H1 (cell line): Measurements from ENCODE around the gene MIF4GD. TPM values are rescaled to one million over a fixed set of nuclear protein-coding genes. Genes with fewer than 3 reads are reported as not detected.

Source experiments
- CTCF ChIA-PET: fragments of 300-600 bp; sonication (Branson Sonifier 250); formaldehyde crosslinking; loops from one replicate; lab custom pipeline; 2021; ENCODE audit not compliant: partially characterized antibody; lab: Charles Lee
- POLR2A ChIA-PET: fragments of 300-600 bp; sonication (Branson Sonifier 250); formaldehyde crosslinking; loops from one replicate; lab custom pipeline; 2021; ENCODE audit warnings: inconsistent platforms; ENCODE audit not compliant: partially characterized antibody; lab: Charles Lee
- DNase-seq, 2 experiments: peaks; one replicate each; pipeline versions ENCODE4 v3.0.0 to v3.0.0-alpha.2; 2010 to 2022; ENCODE audit warnings: low spot score in 2 of 2, low read depth in 1 of 2, mixed read lengths in 1 of 2
- FAIRE-seq: peaks from 2 replicates; lab custom pipeline; 2011; peaks lifted over from hg19 to GRCh38; lab: Jason Lieb, UNC
- H2AFZ ChIP-seq: 2 replicates; pipeline ENCODE4 v1.8.1; 2012; ENCODE audit warnings: low read length, inconsistent platforms
- H2AK5ac ChIP-seq: 2 replicates; pipeline ENCODE4 v1.6.1; 2013; ENCODE audit warnings: low read depth, low read length
- H2BK120ac ChIP-seq: replicated peaks from 2 replicates; pipeline ENCODE3; 2013; ENCODE audit warnings: low read depth, low read length, inconsistent platforms
- H2BK12ac ChIP-seq: 2 replicates; pipeline ENCODE4 v1.6.1; 2013; ENCODE audit warnings: low read depth, low read length
- H2BK15ac ChIP-seq: 2 replicates; pipeline ENCODE4 v1.6.1; 2013; ENCODE audit warnings: low read length
- H2BK20ac ChIP-seq: 2 replicates; pipeline ENCODE4 v1.6.1; 2013; ENCODE audit warnings: low read length
- H2BK5ac ChIP-seq: 2 replicates; pipeline ENCODE4 v1.6.1; 2013; ENCODE audit warnings: low read depth, low read length
- H3K14ac ChIP-seq: 2 replicates; pipeline ENCODE4 v1.6.1; 2013; ENCODE audit warnings: inconsistent platforms; ENCODE audit not compliant: insufficient read length
- H3K18ac ChIP-seq: 2 replicates; pipeline ENCODE4 v1.6.1; 2013; ENCODE audit warnings: low read length; ENCODE audit errors: extremely low read depth
- H3K23ac ChIP-seq: 2 replicates; pipeline ENCODE4 v1.6.1; 2013; ENCODE audit warnings: inconsistent platforms; ENCODE audit not compliant: insufficient read length
- H3K23me2 ChIP-seq: 2 replicates; pipeline ENCODE4 v1.6.1; 2013; ENCODE audit warnings: low read depth, low read length
- H3K27ac ChIP-seq: 2 replicates; pipeline ENCODE4 v1.6.1; 2011; ENCODE audit warnings: low read depth, low read length, inconsistent platforms
- H3K27me3 ChIP-seq, 4 experiments: replicated peaks in 1 of 4; 1 replicate in 1 of 4; 2 replicates in 3 of 4; pipeline versions ENCODE4 v1.6.1 to v1.8.1; 2011 to 2013; ENCODE audit warnings: low read length in 3 of 4, mild to moderate bottlenecking in 3 of 4, inconsistent platforms in 2 of 4, mixed read lengths in 2 of 4, moderate library complexity in 1 of 4; ENCODE audit not compliant: control insufficient read depth in 3 of 4, insufficient read depth in 3 of 4; ENCODE audit errors: extremely low read depth in 1 of 4
- H3K36me3 ChIP-seq, 4 experiments: 2 replicates each; pipeline versions ENCODE4 v1.6.1 to v1.8.1; 2011 to 2013; ENCODE audit warnings: mild to moderate bottlenecking in 4 of 4, low read length in 3 of 4, moderate library complexity in 2 of 4, control low read depth in 1 of 4, inconsistent platforms in 1 of 4; ENCODE audit not compliant: insufficient read depth in 4 of 4, control insufficient read depth in 2 of 4
- H3K4ac ChIP-seq: replicated peaks from 2 replicates; pipeline ENCODE3; 2013; ENCODE audit warnings: low read length, low read depth, mixed read lengths, inconsistent platforms; ENCODE audit not compliant: insufficient read length
- H3K4me1 ChIP-seq, 4 experiments: replicated peaks in 1 of 4; 1 replicate in 1 of 4; 2 replicates in 3 of 4; pipeline versions ENCODE4 v1.6.1 to v1.8.1; 2011 to 2013; ENCODE audit warnings: low read length in 3 of 4, inconsistent platforms in 2 of 4, mixed read lengths in 1 of 4; ENCODE audit not compliant: insufficient read depth in 4 of 4, control insufficient read depth in 3 of 4
- H3K4me2 ChIP-seq, 2 experiments: 2 replicates each; pipeline versions ENCODE4 v1.6.1 to v1.8.1; 2011 to 2013; ENCODE audit warnings: low read depth in 2 of 2, low read length in 2 of 2, control low read depth in 1 of 2, inconsistent platforms in 1 of 2, mild to moderate bottlenecking in 1 of 2; ENCODE audit not compliant: insufficient read depth in 1 of 2
- H3K4me3 ChIP-seq, 4 experiments: fragments of 200-600, 300-600 bp in 1 of 4; sonication (generic), shearing (Covaris generic), sonication (Bioruptor Twin) in 1 of 4; 2 replicates each; pipeline versions ENCODE4 v1.5.1 to v1.8.1; 2011 to 2016; ENCODE audit warnings: low read length in 4 of 4, low read depth in 3 of 4, control low read depth in 2 of 4, inconsistent platforms in 2 of 4, mild to moderate bottlenecking in 2 of 4, mixed read lengths in 1 of 4, moderate library complexity in 1 of 4; ENCODE audit not compliant: insufficient read depth in 2 of 4; ENCODE audit errors: extremely low read depth in 1 of 4
- H3K56ac ChIP-seq: replicated peaks from 2 replicates; pipeline ENCODE3; 2013; ENCODE audit warnings: low read depth, mild to moderate bottlenecking, mixed read lengths, low read length, inconsistent platforms; ENCODE audit not compliant: insufficient read length
- H3K79me1 ChIP-seq: 2 replicates; pipeline ENCODE4 v1.6.1; 2013; ENCODE audit warnings: low read depth, low read length, control low read depth
- H3K79me2 ChIP-seq, 2 experiments: 2 replicates each; pipeline versions ENCODE4 v1.6.1 to v1.8.1; 2012 to 2013; ENCODE audit warnings: low read length in 2 of 2, mild to moderate bottlenecking in 2 of 2, inconsistent platforms in 1 of 2; ENCODE audit not compliant: insufficient read depth in 2 of 2, control insufficient read depth in 1 of 2
- H3K9ac ChIP-seq, 4 experiments: replicated peaks in 1 of 4; 1 replicate in 1 of 4; 2 replicates in 3 of 4; pipeline versions ENCODE4 v1.6.1 to v1.8.1; 2011 to 2013; ENCODE audit warnings: low read depth in 3 of 4, low read length in 3 of 4, control low read depth in 2 of 4, mild to moderate bottlenecking in 2 of 4, moderate library complexity in 2 of 4, inconsistent platforms in 1 of 4; ENCODE audit errors: extremely low read depth in 1 of 4
- H3K9me3 ChIP-seq, 2 experiments: 2 replicates each; pipeline versions ENCODE4 v1.6.1 to v1.8.1; 2012 to 2013; ENCODE audit warnings: mild to moderate bottlenecking in 2 of 2, moderate library complexity in 2 of 2, control low read depth in 1 of 2, inconsistent platforms in 1 of 2, low read depth in 1 of 2, low read length in 1 of 2, mixed read lengths in 1 of 2; ENCODE audit not compliant: insufficient read depth in 2 of 2
- H4K20me1 ChIP-seq, 2 experiments: replicated peaks in 1 of 2; 2 replicates each; pipeline versions ENCODE3 to v1.8.1; 2011 to 2013; ENCODE audit warnings: inconsistent platforms in 2 of 2, low read length in 2 of 2, mild to moderate bottlenecking in 1 of 2; ENCODE audit not compliant: insufficient read depth in 2 of 2, control insufficient read depth in 1 of 2
- H4K5ac ChIP-seq: 2 replicates; pipeline ENCODE4 v1.6.1; 2013; ENCODE audit warnings: low read length, low read depth, mixed read lengths, inconsistent platforms; ENCODE audit not compliant: insufficient read length
- H4K8ac ChIP-seq: 2 replicates; pipeline ENCODE4 v1.8.0; 2013; ENCODE audit warnings: mild to moderate bottlenecking, moderate library complexity, low read length, inconsistent platforms; ENCODE audit not compliant: insufficient read depth; ENCODE audit errors: extremely low read depth
- H4K91ac ChIP-seq: replicated peaks from 2 replicates; pipeline ENCODE3; 2013; ENCODE audit warnings: low read length, mixed read lengths, inconsistent platforms; ENCODE audit not compliant: insufficient read length
- CTBP2 ChIP-seq: IDR thresholded peaks from 2 replicates; pipeline ENCODE4 v1.7.0; 2011; ENCODE audit warnings: borderline replicate concordance, mild to moderate bottlenecking, moderate library complexity, mixed read lengths, low read length; ENCODE audit not compliant: insufficient read depth, insufficient read length
- EZH2 ChIP-seq: fragments of 200-600 bp; sonication (generic); IDR thresholded peaks from 2 replicates; pipeline ENCODE4 v1.7.1; 2012; ENCODE audit warnings: low read depth, mild to moderate bottlenecking, moderate library complexity, low read length, inconsistent platforms; ENCODE audit not compliant: severe bottlenecking
- HDAC2 ChIP-seq, 2 experiments: fragments of 300-600 bp in 1 of 2; sonication (generic) in 1 of 2; IDR thresholded peaks; 2 replicates each; pipeline ENCODE4 v1.6.1; 2011 to 2012; ENCODE audit warnings: low read depth in 2 of 2, low read length in 2 of 2, mild to moderate bottlenecking in 2 of 2, moderate library complexity in 2 of 2, borderline replicate concordance in 1 of 2, inconsistent platforms in 1 of 2
- JUN ChIP-seq: IDR thresholded peaks from 2 replicates; pipeline ENCODE4 v1.6.1; 2011; ENCODE audit warnings: low read depth, mild to moderate bottlenecking, improper control_type of control experiment, low read length
- KDM1A ChIP-seq: fragments of 200-600, 300-600 bp; sonication (generic); IDR thresholded peaks from 2 replicates; pipeline ENCODE4 v1.7.1; 2016; ENCODE audit warnings: mild to moderate bottlenecking, low read length, borderline replicate concordance
- RBBP5 ChIP-seq: IDR thresholded peaks from 2 replicates; pipeline ENCODE4 v1.7.1; 2012; ENCODE audit warnings: low read depth, mild to moderate bottlenecking, inconsistent platforms, low read length, moderate library complexity, borderline replicate concordance
- RFX5 ChIP-seq: IDR thresholded peaks from 2 replicates; pipeline ENCODE4 v1.6.1; 2011; ENCODE audit warnings: low read depth, low read length, improper control_type of control experiment, borderline replicate concordance
- SIRT6 ChIP-seq: IDR thresholded peaks from one replicate; pipeline ENCODE4 v1.7.1; 2012; ENCODE audit warnings: low read length, inconsistent platforms
- SUZ12 ChIP-seq: fragments of 200-600 bp; sonication (generic); IDR thresholded peaks from 2 replicates; pipeline ENCODE4 v1.6.1; 2012; ENCODE audit warnings: mild to moderate bottlenecking, inconsistent platforms, low read length, moderate library complexity, mixed read lengths
- TAF7 ChIP-seq: optimal IDR thresholded peaks from 2 replicates; pipeline ENCODE3; 2011; ENCODE audit warnings: low read depth, mild to moderate bottlenecking, inconsistent platforms, low read length, moderate library complexity, borderline replicate concordance
- TBP ChIP-seq: IDR thresholded peaks from 2 replicates; pipeline ENCODE4 v1.6.1; 2011; ENCODE audit warnings: low read depth, low read length, improper control_type of control experiment
- TCF12 ChIP-seq: IDR thresholded peaks from 2 replicates; pipeline ENCODE4 v1.6.1; 2011; ENCODE audit warnings: low read depth, mild to moderate bottlenecking, low read length
- WGBS, 2 experiments: shearing (Covaris generic) in 1 of 2; methylation state at CpG; one replicate each; pipeline versions ENCODE4 v1.1.6 to v1.1.7; 2013 to 2015; ENCODE audit warnings: low lambda C conversion rate in 2 of 2, mixed read lengths in 2 of 2, inconsistent platforms in 1 of 2, low coverage in 1 of 2, missing lambda C conversion rate in 1 of 2; ENCODE audit not compliant: insufficient replicate concordance in 2 of 2, insufficient coverage in 1 of 2, insufficient read length in 1 of 2; ENCODE audit errors: extremely low coverage in 1 of 2, missing lambda C conversion rate in 1 of 2; 5-methylcytosine and 5-hydroxymethylcytosine counted together
- polyA plus RNA-seq, 7 experiments: library from polyadenylated mRNA; depleted of rRNA in 3 of 7; stranded (reverse) in 5 of 7; unstranded in 2 of 7; fragments of >200 nt in 5 of 7; fragments of 200-250 nt in 2 of 7; gene quantifications; 1 replicate in 5 of 7; 2 replicates in 1 of 7; 4 replicates in 1 of 7; pipeline versions ENCODE4 v1.2.1 to v1.2.3, GENCODE V29; 2011 to 2013; ENCODE audit warnings: missing spikeins in 2 of 7, mixed read lengths in 2 of 7
- total RNA-seq: library from RNA; stranded (reverse); fragmentation: NEBNext Ultra II Directional; extraction: Animal tissue kit (Norgen Biotek cat#: 25700); gene quantifications from 2 replicates; pipeline ENCODE4 v1.2.1, GENCODE V29; 2021

The MIF4GD gene
- total and polyA plus RNA-seq, 2 of the 8 experiments (the other 6 are each of a cell fraction or from before 2014, with no cell fraction given): 16.1 to 51.1 TPM

- Histone ChIP-seq H4K91ac (no peak overlapping the region), H3K79me1 (peaks cover 8% of the 10 kb centered on the region), H2BK15ac (no peak overlapping the region), H3K23ac (no peak overlapping the region), H3K4me1 (peaks cover 0 to 7% (median under 1%) of the 10 kb centered on the region in 4 experiments; a peak in 3 of 7 replicates), H3K36me3 (no peaks in the 10 kb centered on the region), H3K14ac (no peak overlapping the region), H3K4ac (no peak overlapping the region), H2BK20ac (no peak overlapping the region), H3K18ac (no peak overlapping the region), H2BK5ac (no peak overlapping the region), H3K9me3 (no peaks in the 10 kb centered on the region), H4K5ac (no peak overlapping the region), H3K4me3 (no peak overlapping the region), H3K23me2 (no peaks in the 10 kb centered on the region), H2AK5ac (no peak overlapping the region), H3K4me2 (no peak overlapping the region), H3K79me2 (peaks cover 0 to 36% of the 10 kb centered on the region in 2 experiments; a peak in 2 of 4 replicates), H4K8ac (no peak overlapping the region), H2AFZ (no peak overlapping the region), H3K27me3 (no peaks in the 10 kb centered on the region), H3K9ac (no peak overlapping the region), H2BK12ac (no peak overlapping the region), H4K20me1 (peaks cover 6 to 8% of the 10 kb centered on the region in 2 experiments), H2BK120ac (no peak overlapping the region), H3K27ac (no peak overlapping the region), H3K56ac (no peak overlapping the region)
- POLR2A ChIA-PET: interaction anchor here (1.7 to 5.0 kb wide), 3 partner anchors 9 to 19 kb away, joined by 4 to 49 read pairs (median 4); partner anchors contain the start of genes GGA3, MIF4GD and MRPS7
- DNase-seq (no peak), FAIRE-seq (no peak)
- WGBS, 2 experiments: 92% methylated on average over 8 of the region's 8 CpGs; no CpG with 5 or more reads in 1 of the 2 experiments
- CTCF ChIA-PET: interaction anchor here (6.4 to 16.5 kb wide), 2 partner anchors 13 to 16 kb away, joined by 88 to 369 read pairs; partner anchors contain the start of genes GGA3, MIF4GD and MRPS7
- TF ChIP-seq JUN (no peak), RFX5 (no peak), CTBP2 (no peak), SUZ12 (no peak), SIRT6 (no peak), HDAC2 (IDR thresholded peaks at IDR 0.05; ENCODE audit: borderline replicate concordance in 1 of 2, low read depth in 2 of 2, low read length in 2 of 2) (no peak), TCF12 (no peak), KDM1A (no peak), TAF7 (no peak), TBP (no peak), EZH2 (no peak), RBBP5 (no peak)
Measured at GRCh38 chr17:75252039-75252816, 18.8 kb downstream of the MIF4GD start.
